GM19397 (cell line): Measurements from ENCODE around the gene PLEKHG5.
"Not testable (repeated sequence)": the region's sequence is repeated elsewhere in the genome, so short reads cannot be mapped to it uniquely, and the experiment has no call there.

Experiments used
- ATAC-seq: cut with Tn5 transposase; IDR thresholded peaks from one replicate; pipeline ENCODE4 v1.9.1; 2021; ENCODE audit warnings: mild to moderate bottlenecking, moderate library complexity; ENCODE audit not compliant: unreplicated experiment

Gene PLEKHG5

DNA sequence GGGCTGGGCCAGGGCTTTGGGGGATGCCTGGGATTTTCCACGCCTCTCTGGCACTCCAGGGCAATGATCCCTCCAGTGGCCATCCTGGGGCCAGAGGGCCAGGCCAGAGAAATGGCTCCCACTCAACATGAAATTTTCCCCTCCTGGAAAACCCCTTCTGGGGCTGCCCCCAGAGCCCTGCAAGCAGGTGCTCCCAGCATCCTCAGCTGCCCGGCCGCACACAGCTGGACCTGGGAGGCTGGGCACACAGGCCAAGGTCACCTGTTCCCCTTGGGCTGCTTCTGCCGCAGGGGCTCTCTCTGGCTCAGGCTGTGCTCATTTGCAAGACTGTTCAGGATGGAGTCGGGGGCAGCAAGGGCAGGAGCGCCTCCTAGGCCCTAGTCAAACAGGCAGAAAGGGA is 63.0 kb downstream of the PLEKHG5 start:
- not testable (repeated sequence) for ATAC-seq

- no peak for ATAC-seq
Observed at GRCh38 chr1:6427441-6428390, 63.8 kb downstream of the PLEKHG5 start.

DNA sequence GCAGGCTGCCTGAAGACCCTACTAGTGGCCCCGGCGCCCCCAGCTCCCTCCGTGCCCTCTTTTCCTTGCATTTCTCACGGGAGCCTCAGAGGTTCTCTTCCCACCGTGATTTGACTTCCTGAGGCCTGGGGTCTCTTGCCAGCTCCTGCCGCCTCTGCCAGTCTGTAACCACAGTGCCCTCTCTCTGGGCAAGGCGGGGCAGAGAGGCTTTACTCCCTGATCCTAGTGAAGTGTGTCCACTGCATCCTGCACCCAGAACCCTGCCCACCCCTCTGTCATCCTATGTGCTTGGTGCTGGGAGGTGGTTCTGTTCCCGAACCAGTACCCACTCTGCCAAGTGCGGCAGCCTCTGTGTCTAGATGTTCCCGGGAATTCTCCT is 64.5 kb downstream of the PLEKHG5 start:
- no peak for ATAC-seq

DNA sequence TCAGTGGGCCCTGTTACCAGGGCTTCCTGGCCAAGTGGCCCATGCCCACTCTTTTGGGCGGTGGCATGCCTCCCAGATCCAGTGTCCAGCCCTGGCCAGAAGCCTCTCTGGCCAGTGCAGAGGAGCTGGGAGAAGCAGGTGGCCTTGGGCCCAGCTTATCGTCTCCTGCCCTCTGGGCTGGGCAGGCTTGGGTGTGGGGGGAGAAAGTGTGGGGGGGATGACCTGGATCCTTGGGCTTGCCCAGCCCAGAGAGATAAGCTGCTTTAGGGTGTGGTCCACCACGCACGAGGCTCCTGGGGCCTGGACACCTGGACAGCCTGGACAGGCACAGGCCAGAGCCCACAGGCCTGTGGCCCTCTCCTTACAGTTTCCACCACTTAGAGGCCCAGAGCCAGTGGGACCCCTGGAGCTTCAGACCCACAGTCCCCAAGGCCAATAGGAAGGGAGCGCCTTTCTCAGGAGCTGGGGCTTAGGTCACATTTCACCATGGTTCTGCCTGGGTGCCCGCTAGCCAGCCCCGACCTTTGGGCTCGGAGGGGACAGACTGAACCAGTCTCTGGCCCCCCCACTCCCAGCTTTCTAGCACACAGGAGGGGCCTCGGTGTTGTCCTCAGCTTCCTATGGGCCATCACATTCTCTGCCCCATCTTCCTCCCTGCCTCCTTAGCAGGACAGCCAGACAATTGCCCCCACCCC is 65.0 kb downstream of the PLEKHG5 start:
- ATAC-seq, result no peak

DNA sequence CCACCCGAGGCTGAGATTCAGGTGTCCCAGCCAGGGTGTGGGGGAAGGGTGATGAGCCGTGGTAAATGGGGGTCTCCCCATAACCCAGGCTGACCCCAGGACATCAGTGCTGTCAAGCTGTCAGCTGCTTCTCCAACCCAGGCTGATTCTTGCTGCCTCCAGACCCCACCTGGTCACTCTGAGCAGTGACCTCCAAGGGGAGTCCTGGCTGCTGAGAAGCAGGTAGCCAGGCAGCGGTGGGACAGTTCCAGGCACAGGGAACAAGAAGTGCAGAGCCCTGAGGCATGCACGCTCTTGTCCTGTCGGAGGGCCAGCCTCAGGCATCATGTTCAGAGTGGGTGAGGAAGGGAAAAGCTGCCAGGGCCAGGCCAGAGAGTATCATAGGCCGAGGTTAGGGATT is 65.8 kb downstream of the PLEKHG5 start:
- no peak for ATAC-seq

- no peak for ATAC-seq
Observed at GRCh38 chr1:6424619-6425593, 66.6 kb downstream of the PLEKHG5 start, which contains the start of gene ESPN. TSS of gene ESPN (plus strand) at chr1:6424776. CDS start at chr1:6424956, 180 bp downstream.

DNA sequence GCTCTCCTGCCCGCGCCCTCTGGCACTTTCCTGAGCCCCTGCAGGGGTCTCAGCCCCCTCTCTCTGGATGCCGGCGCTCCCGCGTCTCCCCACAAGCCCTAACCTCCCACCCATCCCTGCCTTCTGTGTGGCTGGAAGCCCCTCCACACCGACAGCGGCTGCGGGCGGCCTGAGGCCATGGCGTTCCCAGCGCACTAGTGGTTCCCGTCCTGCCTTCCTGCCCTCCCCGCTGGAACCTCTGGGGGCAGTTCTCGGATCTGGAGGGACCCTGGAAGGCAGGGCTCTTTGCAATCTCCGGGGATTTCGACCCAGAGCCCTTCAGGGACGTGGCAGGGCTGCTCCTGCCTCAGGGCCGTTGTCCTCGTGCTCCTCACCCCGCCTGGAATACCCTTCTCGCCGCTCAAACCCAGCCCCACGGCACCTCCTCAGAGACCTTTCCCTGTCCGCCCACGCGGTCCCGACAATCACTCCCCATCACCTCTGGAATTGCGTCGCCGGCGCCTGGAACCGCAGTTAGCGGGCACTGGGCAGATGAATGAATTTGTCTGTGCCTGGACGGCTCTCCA is 67.4 kb downstream of the PLEKHG5 start:
- no peak for ATAC-seq

DNA sequence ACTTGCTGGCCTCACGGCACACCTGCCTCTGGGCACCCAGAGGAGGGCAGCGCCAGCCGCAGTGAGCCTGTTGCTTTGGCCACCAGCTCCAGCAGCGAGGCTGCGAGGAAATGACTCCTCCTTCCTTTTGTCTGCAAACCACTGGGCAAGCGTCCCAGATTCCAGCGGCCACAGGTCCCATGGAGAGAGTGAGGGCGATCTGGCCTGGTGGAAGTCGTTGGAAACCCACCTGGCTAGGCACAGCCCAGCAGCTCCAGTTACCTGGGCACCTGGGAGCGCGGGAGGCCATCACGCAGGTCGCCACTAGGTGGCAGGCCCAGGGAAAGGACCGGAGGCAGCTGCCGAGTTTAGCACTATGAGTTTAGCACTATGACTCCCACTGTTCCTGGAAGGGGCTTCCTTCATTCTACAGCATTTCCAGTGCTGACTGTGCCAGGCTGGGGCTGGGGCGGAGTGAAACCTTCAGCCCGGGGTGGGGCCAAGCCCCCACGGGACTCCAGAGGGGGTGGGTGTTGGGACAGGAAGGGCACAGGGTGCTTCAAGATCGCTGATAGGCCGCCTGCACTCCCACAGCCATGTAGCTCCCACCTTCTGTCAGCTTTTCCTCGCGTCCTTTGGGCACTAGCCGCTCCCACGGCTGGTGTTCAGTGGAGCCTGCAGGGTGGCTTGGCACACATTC is 68.0 kb downstream of the PLEKHG5 start:
- no peak for ATAC-seq

- ATAC-seq, result no peak
Observed at GRCh38 chr1:6421266-6421665, 70.2 kb downstream of the PLEKHG5 start.

DNA sequence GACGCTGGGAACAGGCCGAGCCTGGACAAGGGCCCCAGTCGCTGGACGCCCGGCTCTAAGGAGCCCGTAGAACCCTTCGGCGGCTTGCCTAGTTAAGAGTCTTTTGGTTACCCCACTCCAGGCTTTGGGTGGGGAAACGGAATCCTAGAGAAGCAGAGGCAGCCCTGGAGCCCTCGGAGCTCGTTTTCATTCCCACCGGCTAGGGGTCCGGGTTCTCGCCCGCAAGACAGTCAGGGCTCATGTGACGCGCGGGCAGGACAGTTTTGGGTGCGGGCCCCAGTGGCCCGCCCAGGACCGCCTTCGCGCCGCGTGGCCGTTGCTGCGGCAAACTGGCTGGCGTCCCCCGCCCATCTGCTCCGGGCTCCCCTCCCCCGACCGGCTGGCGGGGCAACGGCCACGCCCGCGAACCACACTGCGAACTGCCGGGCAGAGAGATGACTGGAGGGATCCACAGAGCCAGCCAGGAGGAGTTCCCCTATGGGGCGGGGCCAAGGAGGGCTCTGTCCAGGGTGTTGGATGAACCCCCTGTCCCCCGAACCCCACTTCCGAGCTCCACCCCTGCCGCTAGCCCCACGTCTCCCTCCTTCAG is 70.9 kb downstream of the PLEKHG5 start:
- no peak for ATAC-seq

GRCh38 chr1:6419804-6420453 is 71.5 kb downstream of the PLEKHG5 start, which contains the start of gene HES2:
TSS of gene HES2 (minus strand) at chr1:6419919. CDS start at chr1:6419820, 99 bp downstream.
- no peak for ATAC-seq

DNA sequence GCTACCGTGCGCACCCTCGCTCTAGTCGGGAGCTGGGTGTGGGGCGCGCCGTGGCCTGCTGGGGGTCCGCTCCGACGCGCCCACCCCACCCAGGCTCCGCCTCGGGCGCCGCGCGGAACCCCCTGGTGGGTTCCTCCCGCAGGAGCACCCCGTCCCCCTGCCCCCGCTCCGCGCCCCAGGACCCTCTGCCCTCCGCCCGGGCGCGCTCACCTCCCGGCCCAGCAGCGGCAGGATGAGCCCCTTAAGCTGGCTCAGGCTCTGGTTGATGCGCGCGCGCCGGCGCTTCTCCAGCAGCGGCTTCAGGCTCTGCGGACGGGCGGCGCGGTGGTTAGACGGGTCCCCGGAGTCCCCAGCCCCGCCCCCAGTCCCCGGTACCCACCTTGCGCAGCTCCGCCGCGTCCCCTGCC is 72.1 kb downstream of the PLEKHG5 start:
- ATAC-seq, result no peak

GRCh38 chr1:6418668-6419396 is 72.6 kb downstream of the PLEKHG5 start:
- no peak for ATAC-seq

DNA sequence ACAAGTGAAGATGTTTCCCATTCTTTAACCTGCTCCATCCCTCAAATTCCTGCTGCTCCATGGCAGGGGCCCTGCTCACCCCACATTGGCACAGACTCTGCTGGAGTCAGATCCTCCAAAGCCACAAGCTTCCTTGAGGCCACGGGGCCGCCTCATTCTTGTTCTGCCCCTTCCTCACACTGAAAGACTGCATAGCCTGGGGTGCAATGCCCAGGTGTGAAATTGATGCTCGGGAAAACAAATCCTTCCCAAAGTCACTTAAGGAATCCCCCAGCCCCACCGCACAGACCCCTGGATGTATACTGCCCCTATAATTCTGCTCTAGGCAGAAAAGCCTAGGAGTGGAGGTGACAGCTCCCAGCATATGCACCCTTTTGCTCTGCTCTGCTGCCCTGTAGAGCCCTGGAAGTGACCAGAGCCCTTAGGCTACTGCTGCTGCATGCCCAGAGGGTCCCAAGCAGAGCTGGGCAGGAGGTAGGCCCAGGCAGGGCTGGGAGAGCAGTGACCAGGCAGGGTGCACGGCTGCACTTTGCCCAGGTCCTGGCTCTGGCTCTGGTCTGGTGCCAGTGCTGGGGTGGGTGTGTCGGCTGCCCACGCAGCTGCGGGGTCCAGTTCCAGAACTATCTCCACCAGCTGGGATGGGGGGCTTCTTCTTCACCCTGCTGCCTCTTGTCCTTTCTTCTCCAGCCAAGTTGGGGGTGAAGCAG is 73.4 kb downstream of the PLEKHG5 start:
- ATAC-seq, result no peak
